Ascending aorta (tissue), 2 donors: Measurements from ENCODE around the gene EMP2. TPM values are rescaled to one million over a fixed set of nuclear protein-coding genes. Genes with fewer than 3 reads are reported as not detected.

Source experiments
- DNase-seq, 2 donors: peaks; one replicate each; pipeline ENCODE4 v3.0.0-alpha.2; 2019; ENCODE audit warnings: low spot score in 2 of 2
- H3K27ac ChIP-seq, 2 donors: fragments of 200-600 bp; sonication (generic); one replicate each; pipeline ENCODE4 v1.5.1; 2016 to 2017; ENCODE audit warnings: mild to moderate bottlenecking in 1 of 2
- H3K27me3 ChIP-seq: fragments of 200-600 bp; sonication (generic); one replicate; pipeline ENCODE4 v1.5.1; 2017
- H3K36me3 ChIP-seq, 2 donors: fragments of 200-600 bp; sonication (generic); one replicate each; pipeline ENCODE4 v1.5.1; 2016
- H3K4me1 ChIP-seq, 2 donors: fragments of 200-600 bp; sonication (generic); one replicate each; pipeline ENCODE4 v1.5.1; 2016 to 2017; ENCODE audit warnings: mild to moderate bottlenecking in 1 of 2
- H3K4me3 ChIP-seq, 2 donors: fragments of 200-600 bp; sonication (generic); one replicate each; pipeline ENCODE4 v1.5.1; 2016 to 2017; ENCODE audit warnings: mild to moderate bottlenecking in 1 of 2
- H3K9me3 ChIP-seq, 2 donors: fragments of 200-600 bp; sonication (generic); one replicate each; pipeline ENCODE4 v1.5.1; 2016
- intact Hi-C: fragments of 100-400 bp; cut with DNase I; formaldehyde crosslinking; loops from one replicate; pipeline ENCODE4 v1.15.1; 2023
- total RNA-seq: library from RNA; depleted of rRNA; stranded (reverse); fragments of >200 nt; gene quantifications from one replicate; pipeline ENCODE4 v1.1.0, GENCODE V29; 2016
- TF ChIP-seq, protein P1 (sequence below), 3 experiments: fragments of 200-600 bp in 2 of 3; fragments of 450-650 bp in 1 of 3; sonication (generic) in 2 of 3; IDR thresholded peaks; one replicate each; pipeline ENCODE4 v1.5.1; 2016 to 2019; ENCODE audit warnings: antibody characterized with exemption in 3 of 3, mild to moderate bottlenecking in 1 of 3, moderate library complexity in 1 of 3

Gene EMP2
- total RNA-seq, 1 donor from 2014 or later = 49.2 TPM

DNA sequence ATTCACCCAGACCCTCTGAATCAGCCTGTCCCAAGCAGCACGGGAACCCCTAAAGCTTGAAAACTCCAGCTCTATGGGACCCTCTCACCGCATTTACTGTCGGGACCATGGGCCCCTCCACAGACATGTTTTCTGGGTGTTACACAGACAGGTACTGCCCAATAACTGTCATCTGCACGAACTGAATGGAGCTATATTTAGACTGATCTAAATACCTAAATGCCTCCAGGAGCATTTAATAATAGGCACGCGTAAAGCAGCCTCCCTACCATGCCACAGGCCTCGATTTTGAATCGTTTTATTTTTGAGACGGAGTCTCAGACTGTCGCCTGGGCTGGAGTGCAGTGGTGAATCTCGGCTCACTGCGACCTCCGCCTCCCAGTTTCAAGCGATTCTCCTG lies 49.7 kb downstream of the EMP2 start:
- no peak for DNase-seq
- Histone ChIP-seq H3K27ac (no peak overlapping the region), H3K27me3 (no peaks in the 10 kb centered on the region), H3K9me3 (no peaks in the 10 kb centered on the region), H3K4me3 (no peak overlapping the region), H3K36me3 (peaks cover 57 to 79% of the 10 kb centered on the region in 2 donors), H3K4me1 (no peaks in the 10 kb centered on the region)
- TF ChIP-seq, protein P1, sequence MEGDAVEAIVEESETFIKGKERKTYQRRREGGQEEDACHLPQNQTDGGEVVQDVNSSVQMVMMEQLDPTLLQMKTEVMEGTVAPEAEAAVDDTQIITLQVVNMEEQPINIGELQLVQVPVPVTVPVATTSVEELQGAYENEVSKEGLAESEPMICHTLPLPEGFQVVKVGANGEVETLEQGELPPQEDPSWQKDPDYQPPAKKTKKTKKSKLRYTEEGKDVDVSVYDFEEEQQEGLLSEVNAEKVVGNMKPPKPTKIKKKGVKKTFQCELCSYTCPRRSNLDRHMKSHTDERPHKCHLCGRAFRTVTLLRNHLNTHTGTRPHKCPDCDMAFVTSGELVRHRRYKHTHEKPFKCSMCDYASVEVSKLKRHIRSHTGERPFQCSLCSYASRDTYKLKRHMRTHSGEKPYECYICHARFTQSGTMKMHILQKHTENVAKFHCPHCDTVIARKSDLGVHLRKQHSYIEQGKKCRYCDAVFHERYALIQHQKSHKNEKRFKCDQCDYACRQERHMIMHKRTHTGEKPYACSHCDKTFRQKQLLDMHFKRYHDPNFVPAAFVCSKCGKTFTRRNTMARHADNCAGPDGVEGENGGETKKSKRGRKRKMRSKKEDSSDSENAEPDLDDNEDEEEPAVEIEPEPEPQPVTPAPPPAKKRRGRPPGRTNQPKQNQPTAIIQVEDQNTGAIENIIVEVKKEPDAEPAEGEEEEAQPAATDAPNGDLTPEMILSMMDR (IDR thresholded peaks at IDR 0.05) = no peak
- intact Hi-C loops = no loop called here

DNA sequence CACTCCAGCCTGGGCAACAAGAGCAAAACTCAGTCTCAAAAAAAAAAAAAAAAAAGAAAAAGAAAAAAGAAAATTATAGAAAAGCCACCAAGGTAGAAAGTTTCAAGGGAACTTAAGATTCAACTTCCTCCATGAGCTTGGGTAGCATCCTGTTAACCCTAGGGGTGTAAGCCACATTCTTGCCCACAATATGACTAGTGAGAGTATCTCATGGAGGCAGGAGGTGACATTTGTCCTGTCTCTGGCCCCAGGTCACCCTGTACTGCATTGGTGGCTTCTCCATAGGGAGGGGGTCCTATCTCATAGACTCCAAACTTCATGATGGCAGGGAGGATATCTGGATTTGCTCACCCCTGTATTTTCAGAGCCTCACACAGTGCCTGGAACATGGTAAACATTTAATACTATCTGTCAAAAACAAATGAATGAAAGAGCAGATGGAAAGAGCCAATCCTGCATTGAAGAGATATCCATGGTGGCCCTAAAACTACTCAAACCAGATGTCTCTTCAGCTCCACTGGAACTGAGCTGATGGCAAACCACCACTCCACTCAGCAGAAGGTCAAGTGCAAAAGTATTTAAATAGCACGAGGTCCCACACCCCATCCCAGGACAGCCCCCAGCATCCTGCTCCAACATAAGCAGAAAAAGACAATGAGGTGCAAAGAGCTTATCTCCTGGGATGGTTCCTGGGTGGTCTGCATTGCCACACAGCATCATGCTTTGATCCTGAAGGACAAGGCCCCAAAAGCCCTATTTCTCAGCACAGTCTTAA lies 50.3 kb downstream of the EMP2 start:
- TF ChIP-seq, protein P1 (IDR thresholded peaks at IDR 0.05) = no peak
- intact Hi-C loops = no loop called here
- H3K9me3 ChIP-seq = no peaks in the 10 kb centered on the region
- peaks cover 56 to 73% of the 10 kb centered on the region in 2 donors for H3K36me3 ChIP-seq
- DNase-seq = no peak
- H3K27me3 ChIP-seq = no peaks in the 10 kb centered on the region
- no peak overlapping the region for H3K4me3 ChIP-seq
- no peaks in the 10 kb centered on the region for H3K4me1 ChIP-seq
- H3K27ac ChIP-seq = no peak overlapping the region

DNA sequence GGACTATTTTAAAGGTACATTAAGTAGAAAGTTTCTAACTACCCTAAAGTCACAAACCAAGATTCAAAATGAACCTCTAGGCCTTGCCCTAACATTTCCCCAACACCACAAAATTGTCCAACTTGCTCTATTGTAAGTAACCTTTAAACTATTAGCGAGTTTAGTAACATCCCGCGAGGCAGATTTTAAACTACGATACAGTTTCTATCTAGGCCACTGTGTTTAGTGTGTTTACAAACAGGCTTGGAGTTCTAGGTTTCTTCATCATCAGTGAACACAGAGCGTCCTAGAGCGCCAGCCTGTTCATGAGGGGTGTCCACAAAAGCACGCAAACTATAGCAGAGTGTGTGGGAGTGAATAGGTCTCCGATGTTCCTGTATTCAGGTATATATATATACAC lies 51.8 kb downstream of the EMP2 start:
- H3K36me3 ChIP-seq = peaks cover 52 to 71% of the 10 kb centered on the region in 2 donors
- H3K4me3 ChIP-seq = no peak overlapping the region
- no peaks in the 10 kb centered on the region for H3K9me3 ChIP-seq
- H3K27ac ChIP-seq = no peak overlapping the region
- TF ChIP-seq, protein P1 (IDR thresholded peaks at IDR 0.05) = no peak
- H3K4me1 ChIP-seq = no peaks in the 10 kb centered on the region
- DNase-seq = no peak
- intact Hi-C loops = no loop called here
- H3K27me3 ChIP-seq = no peaks in the 10 kb centered on the region

DNA sequence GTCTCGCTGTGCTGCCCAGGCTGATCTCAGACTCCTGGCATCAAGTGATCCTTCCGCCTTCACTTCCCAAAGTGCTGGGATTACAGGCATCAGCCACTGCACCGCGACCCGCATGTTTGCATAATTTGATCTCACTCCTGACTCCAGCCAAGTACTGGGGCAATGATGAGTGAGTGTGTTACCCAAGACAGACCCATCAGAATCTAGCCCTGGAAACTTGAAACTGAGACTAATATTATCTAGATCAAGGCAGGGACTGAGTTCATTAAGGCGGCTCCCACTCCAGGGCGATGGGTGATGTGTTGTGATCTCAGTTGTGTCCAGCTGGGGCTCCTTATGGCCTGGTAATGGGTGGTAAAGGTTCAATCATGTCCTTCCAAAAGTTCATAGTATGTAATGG lies 53.4 kb downstream of the EMP2 start:
- peaks cover 46 to 72% of the 10 kb centered on the region in 2 donors for H3K36me3 ChIP-seq
- no peaks in the 10 kb centered on the region for H3K4me1 ChIP-seq
- TF ChIP-seq, protein P1 (IDR thresholded peaks at IDR 0.05) = no peak
- no peaks in the 10 kb centered on the region for H3K9me3 ChIP-seq
- intact Hi-C loops = no loop called here
- no peak overlapping the region for H3K27ac ChIP-seq
- no peak overlapping the region for H3K4me3 ChIP-seq
- DNase-seq = no peak
- H3K27me3 ChIP-seq = no peaks in the 10 kb centered on the region

DNA sequence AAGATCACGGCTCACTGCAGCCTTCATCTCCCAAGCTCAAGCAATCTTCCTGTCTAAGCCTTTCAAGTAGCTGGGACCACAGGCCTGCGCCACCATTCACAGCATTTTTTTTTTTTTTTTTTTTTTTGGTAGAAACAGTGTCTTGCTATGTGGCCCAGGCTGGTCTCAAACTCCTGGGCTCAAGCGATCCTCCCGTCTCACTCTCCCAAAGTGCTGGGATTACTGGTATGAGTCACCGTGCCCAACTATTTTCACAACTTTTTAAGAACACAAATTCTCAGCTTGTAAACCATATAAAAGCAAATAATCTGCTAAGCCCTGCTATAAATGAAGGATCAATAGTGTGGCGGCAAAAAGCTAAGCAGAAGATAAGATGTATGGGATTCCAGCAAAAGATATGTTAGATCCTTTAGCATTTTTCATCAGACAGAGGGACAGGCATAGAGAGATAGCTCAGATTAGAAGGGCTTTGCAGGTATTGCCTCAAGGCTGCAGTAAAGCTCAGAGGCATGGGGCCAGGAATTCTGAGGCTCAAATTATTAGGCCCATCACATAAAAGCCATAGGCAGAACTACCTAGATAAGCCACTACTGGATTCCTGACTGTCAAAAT lies 55.1 kb downstream of the EMP2 start:
- Histone ChIP-seq H3K9me3 (no peaks in the 10 kb centered on the region), H3K27ac (no peak overlapping the region), H3K4me1 (no peaks in the 10 kb centered on the region), H3K36me3 (peaks cover 35 to 60% of the 10 kb centered on the region in 2 donors), H3K27me3 (no peaks in the 10 kb centered on the region), H3K4me3 (no peak overlapping the region)
- intact Hi-C loops = no loop called here
- no peak for DNase-seq
- TF ChIP-seq, protein P1 (IDR thresholded peaks at IDR 0.05) = no peak
